Osteocyte (in vitro differentiated cells): ENCODE measurements around the gene LKAAEAR1. TPM values are rescaled to one million over a fixed set of nuclear protein-coding genes. Genes with fewer than 3 reads are reported as not detected.

Experiments
- DNase-seq: peaks from one replicate; pipeline ENCODE4 v3.0.0; 2021; ENCODE audit warnings: mixed read lengths; ENCODE audit not compliant: unreplicated experiment; ENCODE audit errors: extremely low spot score
- H3K27ac Mint-ChIP-seq: one replicate; pipeline ENCODE4 v1.8.0; 2021; ENCODE audit warnings: mild to moderate bottlenecking, mixed read lengths; ENCODE audit not compliant: unreplicated experiment
- H3K27me3 Mint-ChIP-seq: one replicate; pipeline ENCODE4 v1.8.0; 2021; ENCODE audit warnings: mixed read lengths; ENCODE audit not compliant: unreplicated experiment
- H3K36me3 Mint-ChIP-seq: one replicate; pipeline ENCODE4 v1.8.0; 2021; ENCODE audit warnings: mixed read lengths; ENCODE audit not compliant: unreplicated experiment
- H3K4me1 Mint-ChIP-seq: one replicate; pipeline ENCODE4 v1.8.0; 2021; ENCODE audit warnings: mixed read lengths; ENCODE audit not compliant: unreplicated experiment
- H3K4me3 Mint-ChIP-seq: one replicate; pipeline ENCODE4 v1.8.0; 2021; ENCODE audit warnings: mild to moderate bottlenecking, moderate library complexity, mixed read lengths; ENCODE audit not compliant: unreplicated experiment
- H3K9me3 Mint-ChIP-seq: one replicate; pipeline ENCODE4 v1.8.0; 2021; ENCODE audit warnings: mixed read lengths; ENCODE audit not compliant: unreplicated experiment
- CTCF ChIP-seq: fragments of 200-600 bp; sonication (generic); IDR thresholded peaks from 2 replicates; pipeline ENCODE4 v1.5.0; 2021; ENCODE audit warnings: antibody characterized with exemption, mild to moderate bottlenecking, moderate library complexity
- total RNA-seq: library from RNA; stranded (reverse); gene quantifications from 2 replicates; pipeline ENCODE4 v1.2.1, GENCODE V29; 2021

LKAAEAR1 gene
- total RNA-seq, 1 donor from 2014 or later: not detected

DNA sequence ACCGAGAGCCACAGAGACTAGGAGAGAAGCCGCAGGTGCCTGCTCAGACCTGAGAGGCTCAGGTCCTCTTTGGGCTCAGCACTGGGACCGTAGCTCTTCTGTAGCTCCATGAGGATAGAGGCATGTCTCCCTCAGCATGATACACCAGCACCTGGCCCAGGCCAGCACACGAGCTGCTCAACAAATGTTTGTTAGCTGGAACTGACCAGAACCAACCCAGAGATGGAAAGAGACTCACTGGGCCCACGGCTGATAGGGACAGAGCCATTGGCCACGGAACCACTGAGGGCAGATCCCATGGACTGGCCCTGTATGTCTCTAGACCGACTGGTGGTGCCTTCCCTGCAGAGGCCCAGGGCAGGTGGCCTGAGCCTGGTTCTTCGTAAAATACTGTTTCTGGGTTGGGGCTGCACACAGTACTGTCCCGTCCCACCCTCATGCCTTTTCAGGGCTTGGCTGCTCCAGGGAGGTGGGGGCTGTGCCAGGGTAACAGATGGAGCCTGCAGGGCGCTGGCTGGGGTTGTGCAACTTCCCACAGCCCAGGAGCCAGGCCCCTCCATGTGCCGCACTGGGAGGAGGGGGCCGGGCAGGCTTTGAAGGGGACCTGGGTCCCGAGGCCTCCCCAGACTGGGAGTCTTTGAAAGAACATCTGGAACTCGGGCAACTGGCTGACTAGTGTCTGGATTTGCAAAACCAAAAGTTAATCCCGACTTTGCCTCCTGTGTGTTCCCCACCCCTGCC is 43.0 kb downstream of the LKAAEAR1 start:
- TF ChIP-seq CTCF: no peak
- Mint-ChIP-seq H3K4me3 (no peak overlapping the region), H3K27me3 (peaks cover 9% of the 10 kb centered on the region), H3K27ac (no peak overlapping the region), H3K36me3 (no peaks in the 10 kb centered on the region), H3K9me3 (no peaks in the 10 kb centered on the region), H3K4me1 (peaks cover 46% of the 10 kb centered on the region)
- DNase-seq: no peak

DNA sequence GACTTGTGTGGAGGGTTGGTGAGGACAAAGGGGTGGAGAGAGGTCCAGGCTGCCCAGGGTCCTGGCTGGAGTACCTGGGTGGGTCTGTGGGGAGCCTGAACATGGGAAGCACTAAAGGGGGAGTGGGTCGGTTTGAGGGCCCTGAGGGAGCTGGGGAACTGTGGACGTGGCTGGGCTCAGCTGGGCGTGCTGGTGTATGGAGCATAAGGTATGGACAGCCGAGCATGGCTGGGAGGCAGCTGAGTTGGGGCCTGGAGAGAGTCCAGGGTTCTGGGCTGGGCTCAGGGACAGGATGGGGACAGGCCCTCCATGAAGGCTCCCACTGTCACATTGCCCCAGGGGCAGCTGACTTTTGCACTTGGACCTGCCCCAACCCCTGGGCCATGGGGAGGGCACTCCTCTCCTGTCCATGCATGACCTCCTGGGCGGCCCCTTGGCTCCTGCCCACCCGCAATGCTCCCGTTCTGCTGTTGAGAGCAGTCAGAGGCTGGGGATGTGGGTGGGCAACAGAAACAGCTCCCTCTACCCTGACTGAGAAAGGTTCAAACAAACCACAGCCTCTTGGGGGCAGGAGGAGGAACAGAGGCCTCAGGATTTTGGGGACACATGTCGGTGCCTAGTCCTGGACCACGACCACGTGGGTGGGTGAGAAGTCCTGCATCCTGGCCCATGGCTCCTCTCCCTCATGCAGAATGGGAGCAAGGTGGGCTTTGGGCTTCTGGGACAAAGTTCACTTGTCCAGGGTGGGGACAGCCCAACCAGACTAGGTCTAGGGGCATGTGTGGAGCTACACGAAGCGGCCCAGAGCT is 43.8 kb downstream of the LKAAEAR1 start:
- Mint-ChIP-seq H3K9me3 (no peaks in the 10 kb centered on the region), H3K27me3 (peaks cover 9% of the 10 kb centered on the region)

GRCh38 chr20:64039293-64040160 is 44.7 kb downstream of the LKAAEAR1 start:
- no peak for DNase-seq
- Mint-ChIP-seq H3K9me3 (no peaks in the 10 kb centered on the region), H3K4me1 (peaks cover 29% of the 10 kb centered on the region), H3K27ac (no peak overlapping the region), H3K27me3 (peaks cover 9% of the 10 kb centered on the region), H3K36me3 (peaks cover 3% of the 10 kb centered on the region), H3K4me3 (peak overlapping the region; percentile 65)
- no peak for TF ChIP-seq CTCF

More for the DNA sequence above, 43.8 kb downstream of the LKAAEAR1 start:
- Mint-ChIP-seq H3K36me3 (no peaks in the 10 kb centered on the region), H3K4me3 (no peak overlapping the region), H3K4me1 (peaks cover 38% of the 10 kb centered on the region), H3K27ac (no peak overlapping the region)
- DNase-seq: no peak
- no peak for TF ChIP-seq CTCF

DNA sequence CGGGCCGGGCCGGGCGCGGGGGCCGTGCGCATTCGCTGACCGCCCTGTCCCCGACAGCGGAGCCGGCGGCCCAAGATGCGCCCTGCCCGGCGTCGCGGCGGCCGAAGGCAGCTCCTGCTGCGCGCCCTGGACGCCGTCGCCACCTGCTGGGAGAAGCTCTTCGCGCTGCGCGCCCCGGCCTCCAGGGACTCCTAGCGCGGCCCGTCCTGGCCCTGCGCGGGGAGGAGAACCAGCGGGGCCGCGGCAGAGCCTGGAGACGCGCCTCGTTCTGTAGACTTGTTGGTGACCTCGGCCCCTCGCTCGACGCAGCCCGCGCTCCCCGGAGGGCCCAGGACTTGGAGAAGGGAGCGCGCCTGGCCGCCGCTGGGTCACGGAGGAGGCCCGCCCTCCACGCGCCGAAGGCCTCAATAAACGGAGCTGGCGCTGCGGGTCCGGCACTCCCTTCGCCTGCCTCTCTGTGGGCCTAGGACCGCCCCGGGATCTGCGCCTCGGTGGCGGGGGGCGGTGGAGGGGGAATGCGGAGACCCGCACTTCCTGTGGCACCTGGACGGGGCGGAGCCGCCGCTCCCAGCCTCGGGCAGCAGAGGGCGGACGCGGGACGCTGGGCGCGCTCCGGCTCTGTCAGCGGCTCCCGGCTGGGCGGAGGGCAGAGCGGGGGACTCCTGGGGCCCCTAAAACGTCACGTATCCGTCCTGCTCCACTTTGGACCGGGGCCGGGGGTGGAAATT is 45.5 kb downstream of the LKAAEAR1 start:
- H3K4me1 Mint-ChIP-seq: peaks cover 23% of the 10 kb centered on the region
- H3K27ac Mint-ChIP-seq: no peak overlapping the region
- no peaks in the 10 kb centered on the region for H3K9me3 Mint-ChIP-seq
- H3K27me3 Mint-ChIP-seq: peaks cover 9% of the 10 kb centered on the region
- no peak for DNase-seq
- TF ChIP-seq CTCF: peak; percentile 82
- H3K4me3 Mint-ChIP-seq: peak overlapping the region; percentile 65
- peaks cover 3% of the 10 kb centered on the region for H3K36me3 Mint-ChIP-seq
